OCI-LY1 (cell line): ENCODE results near the gene RDH5.

Experiments
- H2AFZ ChIP-seq: fragments of 200-600 bp; sonication (generic), shearing (Covaris generic); 2 replicates; pipeline ENCODE4 v1.6.0; 2014; ENCODE audit warnings: antibody characterized with exemption, mild to moderate bottlenecking, low read length
- H3F3A ChIP-seq: fragments of 200-600 bp; sonication (generic), shearing (Covaris generic); 2 replicates; pipeline ENCODE4 v1.6.0; 2014; ENCODE audit warnings: mild to moderate bottlenecking, antibody characterized with exemption, low read length, moderate library complexity; ENCODE audit not compliant: insufficient read depth
- H3K27ac ChIP-seq: fragments of 200-600 bp; sonication (generic); 2 replicates; pipeline ENCODE4 v1.5.1; 2014; ENCODE audit warnings: low read length, mixed run types, mild to moderate bottlenecking, low read depth; ENCODE audit not compliant: poor library complexity, severe bottlenecking
- H3K27me3 ChIP-seq: fragments of 200-600 bp; sonication (generic); 2 replicates; pipeline ENCODE4 v1.6.0; 2014; ENCODE audit warnings: antibody characterized with exemption, mild to moderate bottlenecking, low read length, moderate library complexity; ENCODE audit not compliant: insufficient read depth
- H3K36me3 ChIP-seq: fragments of 200-600 bp; sonication (generic); 2 replicates; pipeline ENCODE4 v1.6.1; 2014; ENCODE audit warnings: mild to moderate bottlenecking, antibody characterized with exemption, low read length, moderate library complexity, mixed read lengths; ENCODE audit not compliant: insufficient read depth
- H3K4me1 ChIP-seq: fragments of 200-600 bp; sonication (generic); 2 replicates; pipeline ENCODE4 v1.5.1; 2014; ENCODE audit warnings: mild to moderate bottlenecking, low read length, moderate library complexity; ENCODE audit not compliant: insufficient read depth, severe bottlenecking
- H3K4me2 ChIP-seq: fragments of 200-600 bp; sonication (generic), shearing (Covaris generic); 2 replicates; pipeline ENCODE4 v1.6.1; 2014; ENCODE audit warnings: low read length
- H3K4me3 ChIP-seq: fragments of 200-600 bp; sonication (generic); 2 replicates; pipeline ENCODE4 v1.5.1; 2014; ENCODE audit warnings: low read length, low read depth, mild to moderate bottlenecking, mixed read lengths; ENCODE audit not compliant: poor library complexity, severe bottlenecking
- H3K79me2 ChIP-seq: fragments of 200-600 bp; shearing (Covaris generic); 2 replicates; pipeline ENCODE4 v1.6.1; 2016; ENCODE audit warnings: mixed run types, low read length, mixed read lengths; ENCODE audit not compliant: insufficient read depth
- H3K9ac ChIP-seq: fragments of 200-600 bp; sonication (generic), shearing (Covaris generic); 2 replicates; pipeline ENCODE4 v1.6.1; 2014; ENCODE audit warnings: mild to moderate bottlenecking, low read length, mixed read lengths
- H3K9me2 ChIP-seq: fragments of 200-600 bp; sonication (generic), shearing (Covaris generic); 2 replicates; pipeline ENCODE4 v1.6.1; 2014; ENCODE audit warnings: low read depth, mild to moderate bottlenecking, low read length, mixed read lengths
- H3K9me3 ChIP-seq: fragments of 200-600 bp; shearing (Covaris generic); 2 replicates; pipeline ENCODE4 v1.6.1; 2014; ENCODE audit warnings: low read length, mixed read lengths
- H4K20me1 ChIP-seq: fragments of 200-600 bp; sonication (generic), shearing (Covaris generic); 2 replicates; pipeline ENCODE4 v1.6.0; 2016; ENCODE audit warnings: mild to moderate bottlenecking, low read length; ENCODE audit not compliant: insufficient read depth
- CTCF ChIP-seq: fragments of 200-600 bp; sonication (generic), shearing (Covaris generic); IDR thresholded peaks from 2 replicates; pipeline ENCODE4 v1.5.1; 2017; ENCODE audit warnings: mild to moderate bottlenecking, antibody characterized with exemption, low read length, moderate library complexity, mixed read lengths
- EZH2 ChIP-seq: fragments of 200-600 bp; sonication (generic), shearing (Covaris generic); IDR thresholded peaks from 2 replicates; pipeline ENCODE4 v1.8.0; 2017; ENCODE audit warnings: borderline replicate concordance, mixed run types, mild to moderate bottlenecking, antibody characterized with exemption, low read length, moderate library complexity, mixed read lengths

RDH5 gene

GRCh38 chr12:55737581-55738122, 17.5 kb downstream of the RDH5 start:
- Histone ChIP-seq H3K9me3 (no peaks in the 10 kb centered on the region), H3K9ac (peak overlapping the region; percentile 42; the same call in 1 of the 2 replicates), H3K4me1 (peaks cover 16% of the 10 kb centered on the region), H3K27me3 (no peaks in the 10 kb centered on the region; the same call in 1 of the 2 replicates), H2AFZ (peak overlapping the region; percentile 4; the same call in 1 of the 2 replicates), H3K36me3 (no peaks in the 10 kb centered on the region), H3K27ac (peak overlapping the region; percentile 43), H3F3A (no peaks in the 10 kb centered on the region), H4K20me1 (no peaks in the 10 kb centered on the region), H3K4me2 (peak overlapping the region; percentile 89), H3K9me2 (no peaks in the 10 kb centered on the region), H3K4me3 (peak overlapping the region; percentile 63), H3K79me2 (no peaks in the 10 kb centered on the region)
- TF ChIP-seq EZH2 = no peak
- no peak for TF ChIP-seq CTCF

- no peaks in the 10 kb centered on the region for H3K79me2 ChIP-seq
- H3K9ac ChIP-seq = peak overlapping the region; percentile 53; the same call in 1 of the 2 replicates
- no peaks in the 10 kb centered on the region for H3F3A ChIP-seq
- H3K27me3 ChIP-seq = no peaks in the 10 kb centered on the region; the same call in 1 of the 2 replicates
- peak overlapping the region; percentile 89 for H3K4me2 ChIP-seq
- no peaks in the 10 kb centered on the region for H3K36me3 ChIP-seq
- peaks cover 18% of the 10 kb centered on the region for H3K4me1 ChIP-seq
- H2AFZ ChIP-seq = peak overlapping the region; percentile 4; the same call in 1 of the 2 replicates
- peak overlapping the region; percentile 43 for H3K27ac ChIP-seq
- H3K9me2 ChIP-seq = no peaks in the 10 kb centered on the region
- H3K4me3 ChIP-seq = peak overlapping the region; percentile 63
- TF ChIP-seq CTCF (peak; percentile 89), EZH2 (no peak)
- H4K20me1 ChIP-seq = no peaks in the 10 kb centered on the region
- no peaks in the 10 kb centered on the region for H3K9me3 ChIP-seq
Observed at GRCh38 chr12:55738123-55739024, 18.2 kb downstream of the RDH5 start.

GRCh38 chr12:55739025-55739378, 18.8 kb downstream of the RDH5 start:
- H3F3A ChIP-seq = no peaks in the 10 kb centered on the region
- no peaks in the 10 kb centered on the region for H3K9me3 ChIP-seq
- H3K36me3 ChIP-seq = no peaks in the 10 kb centered on the region
- no peaks in the 10 kb centered on the region for H3K79me2 ChIP-seq
- no peak overlapping the region for H3K4me3 ChIP-seq
- H3K4me1 ChIP-seq = peaks cover 24% of the 10 kb centered on the region
- no peaks in the 10 kb centered on the region for H4K20me1 ChIP-seq
- H3K27me3 ChIP-seq = no peaks in the 10 kb centered on the region; the same call in 1 of the 2 replicates
- H3K9ac ChIP-seq = no peak overlapping the region
- peak overlapping the region; percentile 89 for H3K4me2 ChIP-seq
- H3K27ac ChIP-seq = no peak overlapping the region
- H3K9me2 ChIP-seq = no peaks in the 10 kb centered on the region
- H2AFZ ChIP-seq = no peak overlapping the region
- TF ChIP-seq EZH2 = no peak
- no peak for TF ChIP-seq CTCF
